GM23248 (cell line): ENCODE measurements around the gene CELA2B. TPM values are rescaled to one million over a fixed set of nuclear protein-coding genes. Genes with fewer than 3 reads are reported as not detected.

ENCODE experiments used
- DNase-seq: peaks from one replicate; pipeline ENCODE4 v3.0.0-alpha.2; 2015
- H2AFZ ChIP-seq: fragments of 200-600 bp; sonication (generic); 2 replicates; pipeline ENCODE4 v1.6.1; 2016; ENCODE audit warnings: antibody characterized with exemption
- H3F3A ChIP-seq: fragments of 200-600 bp; sonication (generic); 2 replicates; pipeline ENCODE4 v1.6.1; 2016; ENCODE audit warnings: mild to moderate bottlenecking, antibody characterized with exemption, mixed run types; ENCODE audit not compliant: insufficient read depth
- H3K27ac ChIP-seq: fragments of 200-600 bp; sonication (generic); 2 replicates; pipeline ENCODE4 v1.5.1; 2016; ENCODE audit warnings: mild to moderate bottlenecking
- H3K27me3 ChIP-seq: fragments of 200-600 bp; sonication (generic); replicated peaks from 2 replicates; pipeline ENCODE4 v1.6.1; 2016; ENCODE audit warnings: mild to moderate bottlenecking; ENCODE audit not compliant: insufficient read depth
- H3K36me3 ChIP-seq: fragments of 200-600 bp; sonication (generic); 2 replicates; pipeline ENCODE4 v1.6.1; 2016; ENCODE audit warnings: low read depth, mild to moderate bottlenecking
- H3K4me1 ChIP-seq: fragments of 200-600 bp; sonication (generic); 2 replicates; pipeline ENCODE4 v1.6.1; 2016; ENCODE audit warnings: mild to moderate bottlenecking; ENCODE audit not compliant: insufficient read depth
- H3K4me2 ChIP-seq: fragments of 200-600 bp; sonication (generic); one replicate; pipeline ENCODE4 v1.6.1; 2016; ENCODE audit warnings: mild to moderate bottlenecking; ENCODE audit not compliant: unreplicated experiment
- H3K4me3 ChIP-seq: fragments of 200-600 bp; sonication (generic); 2 replicates; pipeline ENCODE4 v1.5.1; 2016; ENCODE audit warnings: mild to moderate bottlenecking
- H3K79me2 ChIP-seq: fragments of 200-600 bp; sonication (generic); 2 replicates; pipeline ENCODE4 v1.6.1; 2016; ENCODE audit warnings: mild to moderate bottlenecking; ENCODE audit not compliant: insufficient read depth
- H3K9ac ChIP-seq: fragments of 200-600 bp; sonication (generic); 2 replicates; pipeline ENCODE4 v1.6.1; 2016; ENCODE audit warnings: mild to moderate bottlenecking
- H3K9me2 ChIP-seq: fragments of 200-600 bp; sonication (generic); 2 replicates; pipeline ENCODE4 v1.6.1; 2016; ENCODE audit warnings: mixed run types, mild to moderate bottlenecking, moderate library complexity; ENCODE audit not compliant: insufficient read depth
- H3K9me3 ChIP-seq: fragments of 200-600 bp; sonication (generic); one replicate; pipeline ENCODE4 v1.6.1; 2017; ENCODE audit warnings: low read depth
- H4K20me1 ChIP-seq: fragments of 200-600 bp; sonication (generic); 2 replicates; pipeline ENCODE4 v1.6.0; 2016; ENCODE audit not compliant: insufficient read depth
- EZH2 ChIP-seq: fragments of 200-600 bp; sonication (generic); IDR thresholded peaks from 2 replicates; pipeline ENCODE4 v1.6.1; 2018; ENCODE audit warnings: antibody characterized with exemption, mild to moderate bottlenecking; ENCODE audit not compliant: insufficient read depth, poor library complexity, severe bottlenecking
- EZH2phosphoT487 ChIP-seq: fragments of 200-600 bp; sonication (generic); IDR thresholded peaks from 2 replicates; pipeline ENCODE4 v1.6.1; 2018; ENCODE audit warnings: antibody characterized with exemption, moderate library complexity, mild to moderate bottlenecking, low read depth; ENCODE audit not compliant: insufficient read depth
- WGBS, 2 experiments: methylation state at CpG; one replicate each; pipeline ENCODE4 v1.1.6; 2015 to 2017; ENCODE audit warnings: low lambda C conversion rate in 2 of 2, low coverage in 1 of 2; ENCODE audit errors: missing lambda C conversion rate in 2 of 2; 5-methylcytosine and 5-hydroxymethylcytosine counted together
- in situ Hi-C: fragments of 300-500 bp; cut with MboI; formaldehyde crosslinking; loops from 2 replicates; pipeline ENCODE4 v1.15.0; 2020
- polyA plus RNA-seq: library from polyadenylated mRNA; unstranded; fragments of >200 nt; fragmentation: Nextera tagmentation; extraction: Ambion mirVana; gene quantifications from 2 replicates; pipeline ENCODE4 v1.2.1, GENCODE V29; 2016
- total RNA-seq: library from RNA; depleted of rRNA; stranded (reverse); fragments of >200 nt; shearing (Covaris generic); gene quantifications from 2 replicates; pipeline ENCODE4 v1.2.3, GENCODE V29; 2014

Gene CELA2B
- total and polyA plus RNA-seq, 2 experiments from 2014 or later, result not detected

DNA sequence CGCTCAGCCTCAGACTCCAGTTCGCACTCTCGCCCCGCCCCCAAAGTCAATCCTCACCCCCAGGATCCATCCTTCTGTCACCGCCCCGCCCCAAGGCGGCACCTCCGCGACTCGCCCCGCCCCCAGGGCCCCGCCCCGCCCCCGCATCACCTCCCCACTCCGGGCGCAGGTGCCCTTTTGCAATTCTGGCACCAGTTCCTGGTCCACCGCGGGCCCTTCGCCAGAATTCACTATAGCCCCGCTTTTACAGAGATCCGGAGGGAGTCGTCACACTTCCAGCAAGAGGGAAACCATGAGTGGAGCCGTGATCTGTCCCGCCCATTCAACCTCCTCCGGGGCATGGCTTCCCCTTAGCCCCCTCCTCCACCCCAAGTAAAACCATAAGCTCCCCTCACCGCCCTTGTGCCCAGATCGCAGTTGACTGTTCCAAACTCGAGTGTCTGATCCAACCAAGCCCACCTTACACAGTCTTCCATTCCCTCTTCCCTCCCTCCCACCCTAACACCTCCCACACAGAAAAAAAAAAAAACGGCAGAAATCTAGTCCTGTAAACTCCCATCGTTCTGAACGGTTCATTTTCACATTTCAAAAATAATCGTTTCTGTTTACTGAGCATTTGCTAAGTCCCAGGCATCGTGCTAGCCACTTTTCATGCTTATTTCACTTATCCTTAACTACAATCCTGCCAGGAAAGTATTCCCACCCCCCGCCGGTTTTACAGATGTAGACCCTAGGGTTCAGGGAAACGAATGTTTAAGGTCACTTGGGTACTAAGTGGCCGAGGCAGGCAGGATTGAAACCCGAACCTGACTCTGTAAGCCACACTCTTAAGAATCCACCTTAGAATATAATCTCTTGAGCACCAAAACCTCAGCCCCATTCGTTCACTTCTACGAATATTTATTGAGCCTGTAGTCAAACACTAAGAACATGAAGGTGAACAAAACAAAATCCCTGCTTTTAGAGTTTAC, 49.4 kb downstream of the CELA2B start:
- Histone ChIP-seq H4K20me1 (no peaks in the 10 kb centered on the region), H3K9me3 (no peaks in the 10 kb centered on the region), H3K9ac (peak overlapping the region; percentile 75), H3F3A (peaks cover 18% of the 10 kb centered on the region), H3K27ac (peak overlapping the region; percentile 98), H3K79me2 (peaks cover 41% of the 10 kb centered on the region), H3K4me2 (peak overlapping the region; percentile 92), H2AFZ (peak overlapping the region; percentile 91), H3K36me3 (no peaks in the 10 kb centered on the region), H3K4me1 (peaks cover 23% of the 10 kb centered on the region; the same call in 1 of the 2 replicates), H3K4me3 (peak overlapping the region; percentile 86), H3K27me3 (no peaks in the 10 kb centered on the region), H3K9me2 (no peaks in the 10 kb centered on the region)
- WGBS, 2 experiments, result 1% methylated on average over 20 to 40 of the region's 40 CpGs
- peak; percentile 23 for DNase-seq
- TF ChIP-seq EZH2 (no peak), EZH2phosphoT487 (no peak)
- in situ Hi-C loops, result no loop called here

DNA sequence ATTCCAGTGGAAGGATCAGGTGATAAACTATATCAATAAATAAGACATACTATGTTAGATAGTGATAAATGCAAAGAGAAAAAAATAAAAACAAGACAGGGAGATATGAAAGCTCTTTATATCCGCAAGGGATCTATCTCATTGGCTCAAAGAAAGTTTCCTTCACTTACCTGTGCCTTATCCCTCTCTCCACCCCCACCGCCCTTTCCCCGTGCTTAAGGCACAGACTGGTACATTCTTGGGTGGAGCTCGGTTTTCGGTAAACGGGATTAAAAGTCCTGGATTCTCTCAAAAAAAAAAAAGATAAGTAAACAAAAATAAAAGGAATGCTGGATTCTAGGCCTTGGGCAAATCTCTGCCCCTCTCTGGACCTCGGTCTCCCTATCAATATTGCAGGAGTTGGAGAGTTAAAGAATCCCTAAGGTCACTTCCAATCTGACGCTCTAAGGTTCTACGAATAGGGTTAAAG, 50.2 kb downstream of the CELA2B start:
- no peak for TF ChIP-seq EZH2
- TF ChIP-seq EZH2phosphoT487, result no peak
- Histone ChIP-seq H3K27me3 (no peaks in the 10 kb centered on the region), H3K9ac (peak overlapping the region; percentile 75), H3K4me1 (peaks cover 23% of the 10 kb centered on the region; the same call in 1 of the 2 replicates), H3K79me2 (peaks cover 48% of the 10 kb centered on the region), H3F3A (peaks cover 18% of the 10 kb centered on the region), H3K9me3 (no peaks in the 10 kb centered on the region), H2AFZ (peak overlapping the region; percentile 91), H3K9me2 (no peaks in the 10 kb centered on the region), H3K4me2 (peak overlapping the region; percentile 92), H4K20me1 (no peaks in the 10 kb centered on the region), H3K27ac (peak overlapping the region; percentile 98), H3K4me3 (peak overlapping the region; percentile 86), H3K36me3 (no peaks in the 10 kb centered on the region)
- in situ Hi-C loops, result no loop called here
- DNase-seq, result no peak
- 2 to 4% methylated on average over 9 of the region's 9 CpGs for WGBS, 2 experiments

DNA sequence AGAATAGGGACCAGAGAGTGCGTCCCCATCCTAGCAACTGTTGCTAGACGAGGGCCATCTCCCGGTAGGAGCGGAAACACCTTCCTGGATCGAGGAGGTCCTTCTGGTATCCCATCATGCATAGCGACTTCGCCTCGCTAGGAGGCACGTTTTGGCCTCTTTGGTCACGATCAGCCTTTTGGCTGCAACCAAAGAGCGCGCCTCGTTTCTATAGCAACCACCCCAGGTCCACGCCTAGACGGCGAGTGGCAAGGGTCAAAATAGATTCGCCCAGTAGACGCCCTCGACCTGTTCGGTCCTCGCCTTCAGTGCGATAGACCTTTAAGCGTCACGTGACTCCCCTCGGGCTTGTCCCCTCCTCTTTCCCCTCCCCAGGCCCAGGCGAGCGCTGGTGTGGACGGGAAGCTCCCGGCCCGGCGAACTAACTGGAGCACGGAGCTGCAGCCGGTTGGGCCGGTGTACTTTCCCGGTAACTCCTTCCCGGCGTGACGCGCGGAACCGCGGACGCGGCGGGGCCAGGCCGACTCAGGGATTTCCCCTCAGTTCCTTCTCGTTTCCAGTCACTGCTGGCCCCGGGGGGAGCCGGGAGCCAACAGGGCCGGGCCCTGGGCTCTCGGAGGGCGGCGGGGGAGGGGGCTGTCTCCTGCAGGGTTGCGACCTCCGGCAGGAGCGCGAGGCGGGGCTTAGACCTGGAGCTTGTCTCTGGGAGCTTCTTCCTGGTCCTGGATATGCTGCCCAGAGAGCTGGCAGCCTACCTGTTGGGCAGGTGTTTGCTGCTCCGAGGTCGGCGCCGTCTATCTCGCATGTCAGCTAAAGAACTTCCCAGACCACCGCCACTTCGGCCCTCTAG, 50.8 kb downstream of the CELA2B start, which contains the start of gene DNAJC16:
TSS of gene DNAJC16 (plus strand) at position 359 of the 850 bp plus-strand sequence. CDS start 2,258 bp downstream, outside the sequence.
- H3K36me3 ChIP-seq, result no peaks in the 10 kb centered on the region
- peak within 1 kb of the TSS; percentile 98 for H3K27ac ChIP-seq
- no peaks in the 10 kb centered on the region for H3K9me2 ChIP-seq
- peaks cover 18% of the 10 kb centered on the region for H3F3A ChIP-seq
- peaks cover 23% of the 10 kb centered on the region; the same call in 1 of the 2 replicates for H3K4me1 ChIP-seq
- peak within 1 kb of the TSS; percentile 92 for H3K9ac ChIP-seq
- DNase-seq, result peak; percentile 100
- no peaks in the 10 kb centered on the region for H4K20me1 ChIP-seq
- peak within 1 kb of the TSS; percentile 86 for H3K4me3 ChIP-seq
- H3K79me2 ChIP-seq, result peaks cover 50% of the 10 kb centered on the region
- 1 to 2% methylated on average over 55 to 65 of the region's 65 CpGs for WGBS, 2 experiments
- no peak for TF ChIP-seq EZH2
- TF ChIP-seq EZH2phosphoT487, result no peak
- peak within 1 kb of the TSS; percentile 91 for H2AFZ ChIP-seq
- peak within 1 kb of the TSS; percentile 92 for H3K4me2 ChIP-seq
- in situ Hi-C loops, result no loop called here
- no peaks in the 10 kb centered on the region for H3K9me3 ChIP-seq
- H3K27me3 ChIP-seq, result no peaks in the 10 kb centered on the region

GRCh38 chr1:15531003-15531402, 55.1 kb downstream of the CELA2B start:
- no peak for TF ChIP-seq EZH2

More at GRCh38 chr1:15531003-15531402, 55.1 kb downstream of the CELA2B start:
- Histone ChIP-seq H3K4me1 (peaks cover 11% of the 10 kb centered on the region; the same call in 1 of the 2 replicates), H3K27ac (no peak overlapping the region), H2AFZ (no peak overlapping the region), H3K4me2 (no peak overlapping the region), H3K79me2 (peaks cover 66% of the 10 kb centered on the region), H3K4me3 (no peak overlapping the region), H4K20me1 (0 out of 2 replicates have a peak, but pooled peaks cover 3% of the 10 kb centered on the region), H3K9me3 (no peaks in the 10 kb centered on the region), H3F3A (peaks cover 3% of the 10 kb centered on the region), H3K27me3 (no peaks in the 10 kb centered on the region), H3K9me2 (no peaks in the 10 kb centered on the region), H3K36me3 (peaks cover 3% of the 10 kb centered on the region; the same call in 1 of the 2 replicates), H3K9ac (no peak overlapping the region)
- DNase-seq, result no peak
- WGBS, 2 experiments, result 78 to 81% methylated on average over 4 of the region's 4 CpGs
- in situ Hi-C loops, result no loop called here
